ENCODE measurements around the gene RHOJ.
"Not testable (repeated sequence)": the region's sequence is repeated elsewhere in the genome, so short reads cannot be mapped to it uniquely, and the experiment has no call there.

The RHOJ gene

DNA sequence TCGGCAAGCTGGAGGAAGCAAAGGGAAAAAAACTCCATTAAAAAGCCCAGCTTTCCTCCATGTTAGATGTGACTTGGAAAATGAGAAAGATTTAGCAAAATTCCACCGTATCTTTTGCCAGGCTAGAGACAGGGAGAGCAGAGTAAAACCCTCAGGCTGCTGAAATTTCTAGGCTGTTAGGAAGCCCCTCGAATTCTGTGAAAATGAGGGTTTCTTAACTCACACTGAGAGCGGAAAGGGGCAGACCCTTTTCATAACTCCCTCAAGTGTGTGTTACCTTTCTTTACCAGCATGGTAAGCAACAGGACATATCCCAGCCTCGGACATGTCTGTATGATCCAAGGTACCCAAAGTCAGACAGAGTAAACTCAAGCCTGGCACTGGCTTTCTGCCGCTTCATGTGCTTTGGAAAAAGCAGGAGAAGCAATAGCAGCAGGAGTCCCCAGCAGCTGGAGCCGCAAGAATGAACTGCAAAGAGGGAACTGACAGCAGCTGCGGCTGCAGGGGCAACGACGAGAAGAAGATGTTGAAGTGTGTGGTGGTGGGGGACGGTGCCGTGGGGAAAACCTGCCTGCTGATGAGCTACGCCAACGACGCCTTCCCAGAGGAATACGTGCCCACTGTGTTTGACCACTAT, at the start of gene RHOJ:
RHOJ (plus strand) TSS at position 37 of the 637 bp plus-strand sequence; CDS start at position 464, 427 bp downstream.
- DNase-seq = peak in 1 of 2 donors; percentile 8

GRCh38 chr14:63155511-63156185, 48.6 kb upstream of the RHOJ start:
- no peak for DNase-seq

DNA sequence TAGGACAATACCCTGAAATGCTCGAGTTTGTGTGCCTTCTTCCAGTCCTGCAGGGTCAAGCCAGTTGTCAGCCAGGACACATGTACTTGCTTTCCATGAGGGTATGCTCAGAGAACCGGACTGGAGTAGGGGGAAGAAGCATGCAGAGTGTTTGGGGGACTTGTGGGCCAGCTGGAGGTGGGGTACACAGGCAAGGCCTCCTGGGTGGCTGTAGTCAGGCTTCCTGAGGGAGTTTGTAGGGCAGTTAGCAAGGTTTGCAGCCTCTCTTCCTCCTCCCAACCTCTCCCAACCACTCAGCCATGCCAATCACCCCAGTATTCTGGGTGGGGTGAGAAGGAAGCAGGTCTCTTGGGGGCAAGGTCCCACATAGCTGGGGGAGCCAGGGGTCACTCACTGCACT, 47.0 kb upstream of the RHOJ start:
- no peak for DNase-seq

- DNase-seq = no peak
These were observed 40.9 kb upstream of the RHOJ start for GRCh38 chr14:63163306-63163705.

GRCh38 chr14:63164108-63164683, 40.0 kb upstream of the RHOJ start:
- no peak for DNase-seq

DNA sequence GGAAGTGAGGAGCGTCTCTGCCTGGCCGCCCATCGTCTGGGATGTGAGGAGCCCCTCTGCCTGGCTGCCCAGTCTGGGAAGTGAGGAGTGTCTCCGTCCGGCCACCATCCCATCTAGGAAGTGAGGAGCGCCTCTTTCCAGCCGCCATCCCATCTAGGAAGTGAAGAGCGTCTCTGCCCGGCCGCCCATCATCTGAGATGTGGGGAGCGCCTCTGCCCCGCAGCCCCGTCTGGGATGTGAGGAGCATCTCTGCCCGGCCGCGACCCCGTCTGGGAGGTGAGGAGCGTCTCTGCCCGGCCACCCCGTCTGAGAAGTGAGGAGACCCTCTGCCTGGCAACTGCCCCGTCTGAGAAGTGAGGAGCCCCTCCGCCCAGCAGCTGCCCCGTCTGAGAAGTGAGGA, 39.0 kb upstream of the RHOJ start:
- DNase-seq = not testable (repeated sequence)

- DNase-seq = no peak
These were observed 37.2 kb upstream of the RHOJ start for GRCh38 chr14:63167044-63167443.

- peak in 1 of 2 donors; percentile 43 for DNase-seq
These were observed 29.5 kb upstream of the RHOJ start for GRCh38 chr14:63174760-63175191.

- no peak for DNase-seq
These were observed 28.7 kb upstream of the RHOJ start for GRCh38 chr14:63175531-63175930.

DNA sequence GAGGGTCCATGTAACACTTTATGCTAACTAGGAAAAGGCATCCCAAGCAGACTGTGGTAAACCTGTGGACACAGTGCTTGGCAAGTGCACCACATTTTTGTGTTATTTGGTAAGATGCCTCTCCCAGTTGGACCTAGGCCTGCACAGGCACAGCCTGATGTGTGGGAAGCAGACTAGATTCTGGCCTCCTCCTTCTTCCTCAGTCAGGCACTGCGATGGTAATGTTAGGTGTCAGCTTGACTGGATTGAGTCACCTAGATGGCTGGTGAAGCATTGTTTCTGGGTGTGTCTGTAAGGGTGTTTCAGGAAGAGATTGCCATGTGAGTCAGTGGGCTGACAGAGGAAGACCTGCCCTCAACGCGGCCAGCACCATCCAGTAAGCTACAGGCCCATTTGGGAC, 25.3 kb upstream of the RHOJ start:
- no peak for DNase-seq

GRCh38 chr14:63179383-63179782, 24.9 kb upstream of the RHOJ start:
- no peak for DNase-seq

DNA sequence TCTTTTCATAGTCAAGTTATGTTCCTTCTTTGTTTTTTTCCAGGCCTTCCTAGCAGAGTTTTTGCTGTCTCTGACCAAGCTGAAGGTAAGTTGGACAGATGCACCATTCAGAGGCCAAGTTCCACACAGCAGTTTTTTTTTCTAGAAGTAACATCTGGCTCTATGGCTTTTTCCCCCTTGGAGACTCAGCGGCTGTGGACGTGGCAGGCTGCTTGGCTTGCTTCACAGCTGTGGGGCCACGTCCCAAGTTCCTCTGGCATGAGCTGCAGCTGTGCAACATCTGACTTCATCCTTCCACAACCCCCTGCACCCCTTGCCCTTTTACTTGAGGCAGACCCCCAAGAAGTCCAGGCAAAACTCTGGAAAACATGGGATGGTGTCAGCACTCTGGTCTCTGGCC, 24.2 kb upstream of the RHOJ start:
- DNase-seq = no peak

- no peak for DNase-seq
These were observed 21.3 kb upstream of the RHOJ start for GRCh38 chr14:63182968-63183367.

DNA sequence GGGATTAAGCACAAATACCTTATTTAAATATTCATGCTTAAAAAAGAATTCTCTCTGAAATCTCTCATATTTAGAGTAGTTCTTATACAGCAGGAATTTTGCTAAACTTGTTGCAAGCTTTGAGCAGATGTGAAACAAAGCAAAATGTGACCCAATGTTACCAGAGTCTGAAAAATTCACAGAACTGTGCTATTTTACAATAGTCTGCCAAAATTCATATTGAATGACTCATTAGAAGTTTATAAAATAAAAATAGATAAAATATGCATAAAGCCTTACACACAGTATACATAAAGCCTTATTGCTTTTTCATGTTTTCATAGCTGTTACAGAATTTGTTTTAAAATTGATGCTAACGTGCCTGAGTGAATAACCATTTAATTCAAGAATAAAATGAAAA, 17.8 kb upstream of the RHOJ start:
- DNase-seq = no peak

DNA sequence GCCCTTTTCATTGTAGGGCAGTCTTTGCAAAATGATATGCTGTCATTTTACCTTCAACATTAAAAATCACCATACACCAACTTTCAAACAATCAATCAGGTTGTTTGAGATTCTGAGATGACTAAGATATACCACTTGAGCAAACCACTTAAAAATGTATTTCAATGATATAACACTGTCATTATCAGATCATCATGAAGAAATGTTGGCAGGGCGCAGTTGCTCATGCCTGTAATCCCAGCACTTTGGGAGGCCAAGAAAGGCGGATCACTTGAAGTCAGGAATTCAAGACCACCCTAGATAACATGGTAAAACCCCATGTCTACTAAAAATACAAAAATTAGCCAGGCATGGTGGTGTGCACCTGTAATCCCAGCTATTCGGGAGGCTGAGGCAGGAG, 13.0 kb upstream of the RHOJ start:
- no peak for DNase-seq

GRCh38 chr14:63192085-63192484, 12.2 kb upstream of the RHOJ start:
- DNase-seq = no peak

- no peak for DNase-seq
These were observed 11.0 kb upstream of the RHOJ start for GRCh38 chr14:63193236-63193635.

DNA sequence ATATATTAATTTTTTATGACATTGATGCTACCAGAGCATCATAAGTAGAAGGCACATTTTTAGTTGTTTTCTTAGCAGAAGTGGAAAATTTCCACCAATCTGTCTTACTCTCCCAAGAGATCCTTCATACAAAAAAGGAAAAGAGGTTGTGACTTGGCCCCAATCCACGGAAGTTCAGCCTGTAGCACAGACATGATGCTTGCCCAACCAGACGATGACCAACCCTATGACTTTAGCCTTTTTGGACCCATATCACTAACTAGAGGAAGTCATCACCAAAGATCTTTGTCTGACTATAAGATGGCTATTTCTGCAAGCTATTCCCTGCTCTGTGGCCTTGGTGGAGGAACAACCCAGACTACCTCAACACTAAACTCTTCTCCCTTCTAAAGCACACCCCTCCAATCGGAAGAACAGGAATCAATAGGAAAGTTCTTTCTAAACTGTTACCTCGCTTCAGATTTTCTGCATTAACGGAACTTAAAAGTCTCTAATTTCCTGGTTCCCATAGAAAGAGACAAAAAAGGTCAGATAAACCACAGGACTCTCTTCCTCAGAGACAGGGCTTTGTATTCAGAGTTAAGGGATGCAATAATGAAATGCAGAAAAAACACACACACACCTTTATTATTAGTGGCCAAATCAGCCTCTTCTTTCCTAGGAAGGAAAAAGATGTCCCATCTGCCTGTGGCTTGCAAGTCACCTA, 4.1 kb upstream of the RHOJ start:
- DNase-seq = no peak

DNA sequence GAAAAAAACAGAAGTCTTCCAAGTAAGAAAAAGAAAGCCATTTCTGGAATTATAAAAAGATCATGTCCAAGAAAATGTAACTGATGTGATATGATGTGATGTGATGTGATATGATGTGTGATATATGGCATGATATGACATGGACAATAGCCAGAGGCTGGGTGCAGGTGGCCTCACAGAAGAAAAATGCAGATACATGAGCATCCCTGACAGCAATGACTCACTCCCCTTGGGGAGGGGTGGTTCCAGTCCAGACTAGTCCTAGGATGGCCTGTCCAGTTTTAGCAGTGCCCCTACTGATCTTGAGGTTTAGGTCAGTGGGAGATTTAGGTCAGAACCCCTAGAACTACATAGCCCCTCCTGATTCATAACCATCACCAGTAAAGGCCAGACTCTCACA, 3.5 kb upstream of the RHOJ start:
- DNase-seq = no peak

GRCh38 chr14:63203015-63203414, 1.2 kb upstream of the RHOJ start:
- no peak for DNase-seq

GRCh38 chr14:63203618-63204406, 431 bp upstream of the RHOJ start:
- peak; percentile 56 to 69 for DNase-seq

DNA sequence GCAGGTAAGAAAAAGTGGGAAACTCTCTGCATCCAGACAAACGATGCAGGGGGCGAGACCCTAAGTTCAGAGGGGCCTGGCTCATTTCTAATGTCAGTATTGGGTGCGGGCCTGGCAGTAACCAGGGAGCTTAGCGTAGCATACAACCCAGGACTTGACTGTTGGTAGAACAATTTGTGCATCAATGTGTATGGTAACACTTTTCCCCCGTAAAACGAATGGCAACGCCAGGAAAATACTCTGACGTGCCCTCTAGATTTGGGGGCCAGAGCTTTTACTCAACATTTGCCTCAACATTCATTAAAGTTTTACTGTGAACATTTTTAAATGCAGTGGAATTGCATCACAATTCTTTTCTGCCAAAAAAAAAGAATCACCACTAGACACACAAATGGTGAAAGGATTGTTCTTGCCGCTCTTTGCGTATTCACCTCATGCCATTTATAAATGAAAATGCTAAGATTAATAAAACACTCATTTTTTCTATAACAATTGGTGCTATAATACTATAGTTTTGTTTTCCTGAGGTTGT, 867 bp downstream of the RHOJ start:
- no peak for DNase-seq

- no peak for DNase-seq
These were observed 1.6 kb downstream of the RHOJ start for GRCh38 chr14:63205866-63206265.

Measured in hippocampal formation (tissue), 2 donors.